Limb (tissue), 2 donors: ENCODE results near the gene NEK5.

Experiments
- DNase-seq, 2 donors: peaks; one replicate each; pipeline ENCODE4 v3.0.0-alpha.2; 2016; ENCODE audit errors: extremely low spot score in 2 of 2

The NEK5 gene

GRCh38 chr13:52011632-52012511 lies 117.0 kb downstream of the NEK5 start, which contains the start of gene ALG11:
Gene ALG11 (plus strand): TSS chr13:52012398. CDS start chr13:52012419, 21 bp downstream.
- DNase-seq, result peak; percentile 99 to 100

- DNase-seq, result no peak
These were observed 117.8 kb downstream of the NEK5 start, which contains the start of gene ATP7B for GRCh38 chr13:52010890-52011631. Gene ATP7B (minus strand): TSS chr13:52011450. CDS start chr13:52011337, 113 bp downstream.

- no peak for DNase-seq
These were observed 118.9 kb downstream of the NEK5 start for GRCh38 chr13:52009946-52010345.

- DNase-seq, result no peak
These were observed 122.2 kb downstream of the NEK5 start for GRCh38 chr13:52006523-52007245.

GRCh38 chr13:52005841-52006522 lies 122.9 kb downstream of the NEK5 start:
- no peak for DNase-seq

- no peak for DNase-seq
These were observed 124.2 kb downstream of the NEK5 start for GRCh38 chr13:52004511-52005170.

- no peak for DNase-seq
These were observed 125.3 kb downstream of the NEK5 start for GRCh38 chr13:52003541-52003940.

- DNase-seq, result no peak
These were observed 126.5 kb downstream of the NEK5 start for GRCh38 chr13:52002361-52002760.

GRCh38 chr13:52001120-52001731 lies 127.6 kb downstream of the NEK5 start:
- DNase-seq, result no peak

- no peak for DNase-seq
These were observed 129.0 kb downstream of the NEK5 start for GRCh38 chr13:51999921-52000320.

- no peak for DNase-seq
These were observed 129.4 kb downstream of the NEK5 start for GRCh38 chr13:51999510-51999911.

- no peak for DNase-seq
These were observed 130.0 kb downstream of the NEK5 start for GRCh38 chr13:51998723-51999509.

GRCh38 chr13:51997641-51998330 lies 131.1 kb downstream of the NEK5 start:
- DNase-seq, result no peak

GRCh38 chr13:51997186-51997585 lies 131.7 kb downstream of the NEK5 start:
- DNase-seq, result no peak

- no peak for DNase-seq
These were observed 132.2 kb downstream of the NEK5 start for GRCh38 chr13:51996641-51997040.

- DNase-seq, result no peak
These were observed 133.0 kb downstream of the NEK5 start for GRCh38 chr13:51995677-51996551.

- no peak for DNase-seq
These were observed 135.2 kb downstream of the NEK5 start for GRCh38 chr13:51993713-51994112.
